ENCODE data around the gene ANKRD11.
"Not testable (repeated sequence)": the region's sequence is repeated elsewhere in the genome, so short reads cannot be mapped to it uniquely, and the experiment has no call there.

The ANKRD11 gene

GRCh38 chr16:89269805-89270665 lies 220.3 kb downstream of the ANKRD11 start:
- no peak for DNase-seq (ENCODE audit: low read depth, low spot score)

DNA sequence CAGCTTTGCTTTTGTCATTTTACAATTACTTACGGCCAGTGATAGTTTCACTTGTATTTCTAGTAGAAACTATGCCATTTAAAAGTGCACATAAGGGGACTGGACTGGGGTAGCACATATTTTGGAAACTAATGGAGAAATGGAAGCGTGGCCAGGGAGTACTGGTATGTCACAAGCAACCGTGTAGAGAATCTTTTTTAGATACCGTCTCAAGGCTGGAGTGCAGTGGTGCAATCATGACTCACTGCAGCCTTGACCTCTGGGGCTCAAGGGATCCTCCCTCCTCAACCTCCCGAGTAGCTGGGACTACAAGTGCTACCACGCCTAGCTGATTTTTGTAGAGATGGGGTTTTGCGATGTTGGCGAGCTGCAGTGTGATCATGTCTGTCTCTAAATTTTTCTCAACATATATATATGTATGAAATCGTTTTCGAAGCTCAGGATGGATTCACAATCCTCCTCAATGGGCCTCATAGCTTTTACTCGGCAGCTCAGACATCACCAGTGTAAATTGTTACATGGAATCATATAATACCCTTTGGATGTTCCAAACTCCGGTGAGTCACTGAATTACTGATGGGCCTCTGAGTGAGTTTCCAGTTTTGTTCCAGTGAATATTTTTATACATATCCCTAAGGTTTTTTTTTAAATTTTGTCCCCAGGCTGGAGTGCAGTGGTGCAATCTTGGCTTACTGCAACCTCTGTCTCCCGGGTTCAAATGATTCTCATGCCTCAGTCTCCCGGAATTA lies 221.2 kb downstream of the ANKRD11 start:
- no peak for DNase-seq (ENCODE audit: low read depth, low spot score)

DNA sequence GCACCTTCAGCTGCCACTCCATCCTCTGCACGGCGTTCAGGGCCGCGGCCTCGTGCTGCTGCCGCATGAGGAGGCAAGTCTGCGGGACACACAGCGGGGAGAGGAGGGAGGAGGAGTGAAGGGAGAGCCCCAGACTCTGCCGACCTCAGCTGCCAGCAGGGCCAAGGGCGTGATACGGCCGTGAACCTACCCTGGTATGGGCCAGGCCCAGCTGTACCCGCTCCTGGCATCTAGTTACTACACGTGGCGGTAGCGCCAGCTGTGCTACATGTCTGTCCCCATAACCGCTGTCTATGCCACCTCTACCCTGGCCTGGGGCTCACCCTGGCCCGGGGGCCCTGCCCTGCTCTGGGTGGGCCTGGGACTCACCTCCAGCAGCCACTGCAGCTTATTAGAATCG lies 221.8 kb downstream of the ANKRD11 start:
- no peak for DNase-seq (ENCODE audit: low read depth, low spot score)

DNA sequence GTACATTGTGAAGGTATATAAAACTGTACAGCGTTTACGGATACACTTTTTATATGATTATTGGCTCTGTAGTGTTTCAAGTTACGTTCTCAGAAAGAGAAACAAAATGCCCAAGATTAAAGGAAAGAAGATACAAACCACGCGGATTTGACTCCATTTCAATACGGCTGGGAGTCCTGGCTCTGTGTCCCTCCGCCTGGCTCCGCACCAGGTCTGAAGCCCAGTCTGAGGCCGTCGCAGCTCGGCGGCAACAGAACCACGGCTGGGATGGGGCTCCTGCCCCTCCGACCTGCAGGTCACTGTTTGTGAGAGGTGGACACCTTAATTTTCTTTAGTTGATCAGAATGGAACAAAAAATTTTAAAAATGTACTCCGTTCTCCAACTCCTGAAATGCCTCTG lies 222.6 kb downstream of the ANKRD11 start:
- DNase-seq (ENCODE audit: low read depth, low spot score), result not testable (repeated sequence)

GRCh38 chr16:89266521-89267134 lies 223.7 kb downstream of the ANKRD11 start:
- no peak for DNase-seq (ENCODE audit: low read depth, low spot score)

GRCh38 chr16:89265647-89266046 lies 224.7 kb downstream of the ANKRD11 start:
- DNase-seq (ENCODE audit: low read depth, low spot score), result no peak

- no peak for DNase-seq (ENCODE audit: low read depth, low spot score)
Measured at GRCh38 chr16:89264800-89265550, 225.4 kb downstream of the ANKRD11 start.

DNA sequence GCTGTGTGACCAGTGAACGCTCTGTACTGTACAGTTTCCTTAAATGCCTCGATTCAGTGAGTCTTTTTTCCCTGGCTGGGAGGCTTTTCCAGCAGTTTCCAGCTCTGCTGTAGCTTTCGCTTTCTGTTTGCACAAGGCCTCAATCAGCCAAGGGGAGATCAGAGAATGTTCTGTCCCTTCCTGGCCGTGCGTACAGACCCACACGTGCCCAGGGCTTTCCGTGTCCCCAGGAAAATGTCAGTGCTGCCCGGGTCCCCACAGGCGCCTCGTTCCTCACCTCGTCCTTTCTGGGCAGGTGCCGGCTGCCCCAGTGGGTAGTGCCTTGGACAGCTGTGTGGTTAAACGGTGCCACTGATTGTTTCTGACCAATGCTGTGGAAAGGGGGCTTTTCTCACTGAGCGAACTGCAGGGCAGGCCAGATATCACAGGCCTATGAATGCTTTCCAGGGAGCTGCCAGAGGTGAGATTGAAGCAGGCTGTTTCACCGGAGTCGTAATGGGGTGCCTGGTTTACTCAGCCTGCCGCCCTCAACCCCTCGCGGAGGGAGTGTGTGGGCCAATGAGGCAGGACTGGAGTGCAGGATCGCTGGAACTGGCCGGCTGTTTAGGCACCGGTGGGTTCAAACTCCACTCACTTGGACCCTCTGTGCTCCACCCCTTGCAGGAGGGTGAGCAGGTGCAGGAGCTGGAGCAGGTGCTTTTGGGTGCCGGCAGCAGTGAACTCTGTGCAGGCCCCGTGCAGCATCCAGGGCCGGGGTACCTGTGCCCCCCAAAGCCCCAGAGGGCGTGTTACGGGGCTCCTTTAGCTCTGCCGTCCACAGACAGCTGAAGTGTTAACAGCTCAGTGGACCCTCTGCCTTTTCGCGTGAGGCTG lies 228.4 kb downstream of the ANKRD11 start:
- no peak for DNase-seq (ENCODE audit: low read depth, low spot score)

DNA sequence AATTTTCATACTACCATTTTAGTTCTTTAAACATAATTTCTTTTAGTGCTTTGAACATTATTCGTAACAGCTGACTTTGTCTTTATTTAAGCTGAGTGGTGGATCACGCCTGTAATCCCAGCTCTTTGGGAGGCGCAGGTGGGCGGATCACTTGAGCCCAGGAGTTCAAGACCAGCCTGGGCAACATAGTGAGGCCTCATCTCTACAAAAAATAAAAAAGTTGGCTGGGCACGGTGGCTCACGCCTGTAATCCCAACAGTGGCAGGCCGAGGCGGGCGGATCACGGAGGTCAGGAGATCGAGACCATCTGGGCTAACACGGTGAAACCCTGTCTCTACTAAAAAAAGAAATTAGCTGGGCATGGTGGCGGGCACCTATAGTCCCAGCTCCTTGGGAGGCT lies 230.5 kb downstream of the ANKRD11 start:
- DNase-seq (ENCODE audit: low read depth, low spot score), result not testable (repeated sequence)

DNA sequence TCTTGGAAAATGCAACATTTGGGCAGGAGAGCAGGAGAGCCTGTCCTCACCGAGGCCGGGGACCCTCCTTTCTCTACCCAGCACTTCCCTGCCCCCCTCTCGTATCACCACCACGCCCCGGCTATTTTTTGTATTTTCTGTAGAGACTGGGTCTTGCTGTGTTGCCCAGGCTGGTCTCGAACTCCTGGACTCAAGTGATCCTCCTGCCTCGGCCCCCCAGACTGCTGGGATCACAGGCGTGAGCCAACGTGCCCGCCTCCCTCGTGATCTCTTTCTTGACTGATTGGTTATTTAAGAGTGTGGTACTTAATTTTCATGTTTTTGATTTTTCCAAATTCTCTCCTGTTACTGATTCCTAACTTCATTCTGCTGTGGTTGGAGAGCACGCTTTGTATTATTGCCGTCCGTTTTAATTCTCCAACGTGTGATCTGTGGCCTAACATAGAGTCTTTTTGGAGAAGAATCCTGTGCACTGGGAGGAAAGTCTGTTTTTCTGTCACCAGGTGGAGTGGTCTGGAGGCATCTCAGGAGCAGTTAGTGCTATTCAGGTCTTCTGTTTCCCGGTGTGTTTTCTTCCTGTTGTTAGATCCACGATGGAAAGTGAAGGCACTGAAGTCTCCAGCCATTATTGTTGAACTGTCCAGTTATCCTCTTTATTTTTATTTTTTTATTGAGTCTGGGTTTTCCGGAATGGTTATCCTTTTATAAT lies 232.4 kb downstream of the ANKRD11 start:
- DNase-seq (ENCODE audit: low read depth, low spot score), result no peak

GRCh38 chr16:89257281-89257731 lies 233.1 kb downstream of the ANKRD11 start:
- DNase-seq (ENCODE audit: low read depth, low spot score), result no peak

- DNase-seq (ENCODE audit: low read depth, low spot score), result peak; percentile 51
Measured at GRCh38 chr16:89256651-89257254, 233.6 kb downstream of the ANKRD11 start.

DNA sequence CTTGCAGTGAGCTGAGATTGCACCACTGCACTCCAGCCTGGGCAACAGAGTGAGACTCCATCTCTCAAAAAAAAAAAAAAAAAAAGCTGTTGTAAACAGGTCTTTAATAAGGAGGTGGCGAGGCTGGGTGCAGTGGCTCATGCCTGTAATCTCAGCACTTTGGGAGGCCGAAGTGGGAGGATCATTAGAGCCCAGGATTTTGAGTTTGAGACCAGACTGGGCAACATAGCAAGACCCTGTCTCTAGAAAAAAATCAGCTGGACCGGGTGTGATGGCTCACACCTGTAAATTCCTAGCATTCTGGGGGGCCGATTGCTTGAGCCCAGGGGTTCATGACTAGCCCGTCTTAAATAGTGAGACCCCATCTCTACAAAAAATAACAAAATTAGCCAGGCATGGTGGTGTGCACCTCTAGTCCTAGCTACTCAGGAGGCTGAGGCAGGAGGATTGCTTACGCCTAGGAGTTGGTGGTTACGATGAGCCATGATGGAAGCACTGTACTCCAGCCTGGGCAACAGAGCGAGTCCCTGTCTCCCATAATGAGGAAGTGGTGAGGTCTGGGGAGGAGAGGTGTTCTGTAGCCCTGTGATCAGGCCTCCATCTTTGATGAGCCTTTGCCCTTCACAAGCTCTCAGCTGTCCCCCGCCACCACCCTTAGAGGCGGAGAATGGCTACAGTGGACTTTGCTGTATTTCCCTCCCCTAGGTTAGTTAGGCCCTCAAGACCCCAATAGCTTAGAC lies 236.6 kb downstream of the ANKRD11 start:
- no peak for DNase-seq (ENCODE audit: low read depth, low spot score)

DNA sequence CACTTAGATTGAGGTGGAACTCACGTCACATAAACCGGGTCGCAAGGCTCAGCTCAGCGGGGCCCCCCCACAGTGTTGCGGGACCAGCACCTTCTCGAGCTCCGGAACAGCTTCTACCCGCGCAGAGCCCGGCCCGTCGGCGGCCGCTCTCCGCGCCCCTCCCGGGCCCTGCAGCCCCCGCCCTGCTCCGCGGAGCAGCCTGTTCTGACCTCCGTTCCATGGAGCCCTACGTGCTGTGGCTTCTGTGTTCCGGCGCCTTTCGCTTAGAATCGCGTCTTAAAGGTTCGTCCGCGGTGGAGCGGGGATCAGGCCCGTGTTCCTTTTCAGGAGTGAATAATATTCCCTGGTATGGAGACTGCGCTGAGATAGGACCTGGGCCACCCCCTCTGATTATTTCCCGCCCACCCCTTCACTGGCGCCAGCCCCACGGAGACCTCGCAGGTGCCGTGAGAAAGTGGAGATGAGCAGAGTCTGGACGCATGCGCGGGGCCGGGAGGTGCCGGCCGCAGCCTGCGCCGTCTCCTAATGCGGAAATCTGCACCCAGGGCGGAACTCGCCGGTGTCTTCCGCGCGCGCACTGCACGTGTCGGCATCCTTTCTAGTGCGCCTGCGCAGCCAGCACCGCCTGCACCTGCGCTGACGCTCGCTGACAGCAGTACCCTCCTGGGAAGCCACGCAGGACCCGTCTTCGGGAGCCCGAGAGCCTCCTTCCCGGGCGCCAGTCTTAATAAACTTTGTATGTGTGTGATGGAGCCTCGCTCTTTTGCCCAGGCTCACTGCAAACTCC lies 242.0 kb downstream of the ANKRD11 start:
- DNase-seq (ENCODE audit: low read depth, low spot score), result no peak

DNA sequence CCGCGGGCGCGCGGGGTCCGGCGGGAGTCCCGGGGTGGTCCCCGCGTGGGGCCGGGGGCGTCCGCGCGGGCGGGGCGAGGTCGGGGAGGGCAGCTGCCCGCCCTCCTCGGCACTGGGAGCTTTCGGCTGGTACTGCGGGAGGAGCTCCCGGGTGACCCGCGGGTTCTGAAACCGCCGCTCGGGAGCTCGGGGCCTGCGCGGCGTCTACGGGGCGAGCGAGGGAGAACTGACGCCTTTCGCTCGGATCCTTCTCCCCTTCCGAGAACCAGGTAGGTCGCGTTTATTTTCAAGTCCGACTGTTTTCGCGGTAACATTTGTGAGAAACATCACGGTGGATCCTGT lies 242.7 kb downstream of the ANKRD11 start:
- not testable (repeated sequence) for DNase-seq (ENCODE audit: low read depth, low spot score)

DNA sequence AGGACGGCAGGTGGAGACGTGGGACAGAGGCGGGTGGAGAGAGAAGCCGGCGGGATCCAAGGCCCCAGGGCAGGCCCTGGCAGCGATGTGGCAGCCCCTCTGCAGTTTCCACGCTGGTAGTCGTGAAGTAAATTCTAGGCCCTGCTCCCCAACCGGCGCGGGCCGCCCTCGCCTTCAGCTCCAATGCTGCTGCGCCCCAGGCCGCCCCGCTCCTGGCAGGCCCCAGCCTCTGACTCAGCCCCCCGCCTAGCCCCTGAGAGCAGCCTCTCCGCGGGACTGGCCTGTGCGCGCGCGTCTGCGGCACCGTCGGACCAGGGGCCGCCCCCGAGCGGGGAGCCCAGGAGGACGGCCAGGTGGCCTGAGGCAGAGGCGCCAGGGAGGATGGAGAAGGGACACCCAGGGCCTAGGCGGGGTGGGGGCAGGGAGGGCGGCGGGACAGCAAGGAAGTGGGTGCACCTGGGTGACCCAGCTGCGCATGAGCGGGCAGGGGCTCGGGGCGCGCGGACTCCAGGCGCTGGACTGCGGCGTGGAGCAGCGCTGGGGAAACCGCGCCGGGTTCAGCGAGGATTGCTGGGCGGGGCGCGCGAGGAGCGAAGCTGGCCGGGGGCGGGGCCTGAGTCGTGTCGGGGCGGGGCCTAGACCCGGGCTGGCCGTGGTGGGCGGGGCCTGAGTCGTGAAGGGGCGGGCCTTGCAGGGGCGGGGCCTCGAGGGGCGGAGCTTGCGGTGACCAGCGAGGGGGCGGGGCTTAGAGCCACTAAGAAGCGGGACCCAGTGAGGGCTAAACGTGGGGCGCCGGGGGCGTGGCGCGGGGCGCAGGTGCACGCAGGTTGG lies 243.2 kb downstream of the ANKRD11 start:
- peak; percentile 91 for DNase-seq (ENCODE audit: low read depth, low spot score)

GRCh38 chr16:89246383-89246902 lies 243.9 kb downstream of the ANKRD11 start:
- no peak for DNase-seq (ENCODE audit: low read depth, low spot score)
